Endothelial cell of umbilical vein (primary cell): ENCODE data around the gene SNCAIP. TPM values are rescaled to one million over a fixed set of nuclear protein-coding genes. Genes with fewer than 3 reads are reported as not detected.

Experiments used
- BruUV-seq: library from RNA; stranded (reverse); fragments of 400-500 nt; replicated peaks from 2 replicates; lab custom pipeline; 2021; lab: Mats Ljungman, UMichigan
- CTCF ChIA-PET: fragments of 300-600, 350-600 bp; sonication (Branson Sonifier 250); formaldehyde crosslinking; loops from one replicate; lab custom pipeline; 2021; ENCODE audit warnings: antibody characterized with exemption, inconsistent platforms; lab: Charles Lee
- POLR2A ChIA-PET: fragments of 300-600, 350-600 bp; sonication (Branson Sonifier 250); formaldehyde crosslinking; loops from one replicate; lab custom pipeline; 2021; ENCODE audit warnings: antibody characterized with exemption, inconsistent platforms; lab: Charles Lee
- DNase-seq: peaks from one replicate; pipeline ENCODE4 v3.0.0-alpha.2; 2011; ENCODE audit warnings: low read depth, low spot score
- FAIRE-seq: peaks from 2 replicates; lab custom pipeline; 2011; peaks lifted over from hg19 to GRCh38; lab: Jason Lieb, UNC
- H2AFZ ChIP-seq: 2 replicates; pipeline ENCODE4 v1.6.0; 2012; ENCODE audit warnings: low read depth, low read length, control low read depth, inconsistent platforms
- H3K27ac ChIP-seq: 2 replicates; pipeline ENCODE4 v1.5.1; 2011; ENCODE audit warnings: low read depth, mild to moderate bottlenecking, control low read depth, low read length, moderate library complexity; ENCODE audit not compliant: insufficient read depth
- H3K27me3 ChIP-seq, 2 experiments: 2 replicates each; pipeline versions ENCODE4 v1.6.0 to v1.6.1; 2011; ENCODE audit warnings: low read length in 2 of 2, mixed read lengths in 1 of 2; ENCODE audit not compliant: control insufficient read depth in 2 of 2, insufficient read depth in 2 of 2
- H3K36me3 ChIP-seq, 2 experiments: 2 replicates in 1 of 2; 3 replicates in 1 of 2; pipeline ENCODE4 v1.5.1; 2011; ENCODE audit warnings: low read length in 2 of 2, mild to moderate bottlenecking in 1 of 2, moderate library complexity in 1 of 2; ENCODE audit not compliant: control insufficient read depth in 2 of 2, insufficient read depth in 2 of 2; ENCODE audit errors: extremely low read depth in 1 of 2
- H3K4me1 ChIP-seq: 3 replicates; pipeline ENCODE4 v1.5.1; 2011; ENCODE audit warnings: mild to moderate bottlenecking, low read length; ENCODE audit not compliant: control insufficient read depth, insufficient read depth; ENCODE audit errors: extremely low read depth
- H3K4me2 ChIP-seq: 2 replicates; pipeline ENCODE4 v1.6.1; 2011; ENCODE audit warnings: low read length, control low read depth, mixed read lengths; ENCODE audit not compliant: insufficient read depth
- H3K4me3 ChIP-seq, 3 experiments: fragments of 200-600 bp in 1 of 3; sonication (generic), shearing (Covaris generic) in 1 of 3; replicated peaks in 1 of 3; 2 replicates each; pipeline ENCODE4 v1.5.1; 2011 to 2016; ENCODE audit warnings: control low read depth in 3 of 3, low read length in 3 of 3, mild to moderate bottlenecking in 2 of 3, inconsistent platforms in 1 of 3, low read depth in 1 of 3, moderate library complexity in 1 of 3; ENCODE audit not compliant: insufficient read depth in 1 of 3
- H3K79me2 ChIP-seq: 2 replicates; pipeline ENCODE4 v1.6.0; 2012; ENCODE audit warnings: low read length, inconsistent platforms; ENCODE audit not compliant: control insufficient read depth, insufficient read depth
- H3K9ac ChIP-seq: replicated peaks from 2 replicates; pipeline ENCODE3; 2011; ENCODE audit warnings: low read length, control low read depth; ENCODE audit not compliant: insufficient read depth; ENCODE audit errors: extremely low read depth
- H3K9me1 ChIP-seq: replicated peaks from 3 replicates; pipeline ENCODE4 v1.6.0; 2011; ENCODE audit warnings: mild to moderate bottlenecking, low read length; ENCODE audit not compliant: control insufficient read depth, insufficient read depth; ENCODE audit errors: extremely low read depth
- H3K9me3 ChIP-seq: replicated peaks from 2 replicates; pipeline ENCODE4 v1.5.1; 2012; ENCODE audit warnings: low read length, inconsistent platforms; ENCODE audit not compliant: control insufficient read depth, insufficient read depth
- H4K20me1 ChIP-seq: replicated peaks from 2 replicates; pipeline ENCODE3; 2011; ENCODE audit warnings: mild to moderate bottlenecking, low read length; ENCODE audit not compliant: control insufficient read depth, insufficient read depth; ENCODE audit errors: extremely low read depth
- CTCF ChIP-seq, 2 donors: IDR thresholded peaks; 1 replicate in 1 of 2; 2 replicates in 1 of 2; pipeline ENCODE4 v1.5.1; 2011; ENCODE audit warnings: low read length in 2 of 2, mild to moderate bottlenecking in 2 of 2, moderate library complexity in 2 of 2, control low read depth in 1 of 2, inconsistent platforms in 1 of 2, low read depth in 1 of 2; ENCODE audit not compliant: insufficient read depth in 1 of 2; ENCODE audit errors: extremely low read depth in 1 of 2
- EZH2 ChIP-seq: IDR thresholded peaks from 2 replicates; pipeline ENCODE4 v1.6.1; 2012; ENCODE audit warnings: borderline replicate concordance, low read depth, mild to moderate bottlenecking, moderate library complexity, low read length, inconsistent platforms; ENCODE audit not compliant: severe bottlenecking
- FOS ChIP-seq: IDR thresholded peaks from 2 replicates; pipeline ENCODE4 v1.6.1; 2011; ENCODE audit warnings: mild to moderate bottlenecking, low read length, moderate library complexity, borderline replicate concordance; ENCODE audit not compliant: insufficient read depth
- GATA2 ChIP-seq: IDR thresholded peaks from 2 replicates; pipeline ENCODE4 v1.7.0; 2011; ENCODE audit warnings: low read depth, mild to moderate bottlenecking, moderate library complexity, mixed read lengths, low read length; ENCODE audit not compliant: insufficient read length, insufficient read depth
- JUN ChIP-seq: IDR thresholded peaks from 2 replicates; pipeline ENCODE4 v1.6.1; 2011; ENCODE audit warnings: borderline replicate concordance, low read depth; ENCODE audit not compliant: insufficient read length, insufficient read depth
- MYC ChIP-seq: IDR thresholded peaks from one replicate; pipeline ENCODE4 v1.6.1; 2011; ENCODE audit warnings: mild to moderate bottlenecking, low read depth, low read length
- POLR2A ChIP-seq: IDR thresholded peaks from 2 replicates; pipeline ENCODE4 v1.6.1; 2012; ENCODE audit warnings: low read depth, mild to moderate bottlenecking, control low read depth, low read length
- POLR2AphosphoS5 ChIP-seq: IDR thresholded peaks from 2 replicates; pipeline ENCODE4 v1.6.1; 2012; ENCODE audit warnings: low read depth, mild to moderate bottlenecking, control low read depth, low read length, moderate library complexity; ENCODE audit not compliant: insufficient read depth
- dilution Hi-C: fragments of 300-500 bp; cut with MboI; formaldehyde crosslinking; loops from one replicate; pipeline ENCODE4 v1.15.0; 2019; ENCODE audit warnings: low sequenced_read_pairs; ENCODE audit not compliant: extremely low pct_ligation_motif_present
- intact Hi-C: fragments of 100-400 bp; cut with micrococcal nuclease; formaldehyde crosslinking; loops from one replicate; pipeline ENCODE4 v1.10.0; 2022
- polyA plus RNA-seq, 4 experiments: library from polyadenylated mRNA; depleted of rRNA in 3 of 4; stranded (reverse) in 3 of 4; unstranded in 1 of 4; fragments of >200 nt; gene quantifications; 2 replicates each; pipeline versions ENCODE4 v1.2.1 to v1.2.3, GENCODE V29; 2011 to 2012; ENCODE audit warnings: missing spikeins in 1 of 4
- total RNA-seq: library from RNA; stranded (reverse); gene quantifications from 2 replicates; pipeline ENCODE4 v1.2.3, GENCODE V29; 2021
- TF ChIP-seq, protein P1 (sequence below): IDR thresholded peaks from 2 replicates; pipeline ENCODE4 v1.6.1; 2011; ENCODE audit not compliant: insufficient read depth, insufficient read length

The SNCAIP gene
- total and polyA plus RNA-seq, 2 donors (not counting 3 experiments of a cell fraction or from before 2014, with no cell fraction given) = 13.1 to 42.0 TPM

GRCh38 chr5:122392824-122393223 is 80.8 kb downstream of the SNCAIP start:
- Histone ChIP-seq H3K79me2 (no peaks in the 10 kb centered on the region), H3K4me1 (no peaks in the 10 kb centered on the region), H3K9me1 (no peaks in the 10 kb centered on the region), H3K36me3 (no peaks in the 10 kb centered on the region), H3K4me2 (no peak overlapping the region), H4K20me1 (no peaks in the 10 kb centered on the region), H2AFZ (no peak overlapping the region), H3K4me3 (no peak overlapping the region), H3K9me3 (no peaks in the 10 kb centered on the region), H3K27me3 (no peaks in the 10 kb centered on the region), H3K27ac (no peak overlapping the region), H3K9ac (no peak overlapping the region)
- dilution Hi-C loops (no loop called here), intact Hi-C loops (no loop called here)
- no TSS peak for BruUV-seq
- CTCF ChIA-PET = interaction anchor here (1.5 kb wide), 1 partner anchor 197 kb away, joined by 4 read pairs; no protein-coding TSS in a partner anchor
- no peak for FAIRE-seq
- no peak for DNase-seq
- POLR2A ChIA-PET = no interaction called here
- TF ChIP-seq EZH2 (no peak), MYC (no peak), POLR2A (no peak), POLR2AphosphoS5 (no peak)

DNA sequence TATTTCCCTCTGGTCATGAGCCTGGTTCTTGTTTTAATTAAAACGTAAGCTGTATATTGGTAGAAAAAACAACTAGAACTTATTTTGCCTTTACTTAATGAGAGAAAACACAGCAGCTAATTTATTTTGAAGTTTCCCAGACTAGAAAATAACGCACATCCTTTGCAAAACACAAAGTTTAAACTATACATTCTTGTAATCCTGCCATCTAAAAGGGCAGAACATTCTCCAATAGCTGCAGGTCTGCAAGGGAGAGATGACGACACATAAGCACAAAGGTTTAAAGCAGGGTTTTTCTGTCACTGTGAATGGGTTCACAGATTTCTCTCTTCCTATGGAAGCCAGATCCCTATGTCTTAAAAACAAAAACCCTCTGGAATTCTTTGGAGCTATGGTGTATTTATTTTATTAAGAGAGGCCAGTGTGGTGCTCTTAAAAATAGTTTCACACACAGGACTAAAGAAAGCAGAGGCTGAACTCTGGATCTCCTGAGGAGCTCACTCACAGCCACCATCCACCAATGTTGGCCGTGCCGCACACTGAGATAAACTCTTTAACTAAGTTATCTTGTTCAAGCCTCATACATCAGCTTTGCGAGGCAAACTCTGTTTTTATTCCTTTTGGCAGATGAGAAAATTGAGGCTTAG is 82.4 kb downstream of the SNCAIP start:
- Histone ChIP-seq H4K20me1 (no peaks in the 10 kb centered on the region), H3K9ac (no peak overlapping the region), H3K4me3 (no peak overlapping the region), H3K27me3 (no peaks in the 10 kb centered on the region), H3K4me1 (no peaks in the 10 kb centered on the region), H3K36me3 (no peaks in the 10 kb centered on the region), H3K79me2 (no peaks in the 10 kb centered on the region), H3K27ac (no peak overlapping the region), H3K4me2 (no peak overlapping the region), H2AFZ (no peak overlapping the region), H3K9me3 (no peaks in the 10 kb centered on the region), H3K9me1 (no peaks in the 10 kb centered on the region)
- no peak for DNase-seq
- FAIRE-seq = no peak
- no TSS peak for BruUV-seq
- intact Hi-C loops = no loop called here
- TF ChIP-seq, protein P1, sequence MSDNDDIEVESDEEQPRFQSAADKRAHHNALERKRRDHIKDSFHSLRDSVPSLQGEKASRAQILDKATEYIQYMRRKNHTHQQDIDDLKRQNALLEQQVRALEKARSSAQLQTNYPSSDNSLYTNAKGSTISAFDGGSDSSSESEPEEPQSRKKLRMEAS = no peak
- TF ChIP-seq POLR2A = no peak
- TF ChIP-seq CTCF (IDR thresholded peaks at IDR 0.05; ENCODE audit: extremely low read depth in 1 of 2, insufficient read depth in 1 of 2, low read depth in 1 of 2, low read length in 2 of 2) = no peak
- TF ChIP-seq EZH2 = no peak
- TF ChIP-seq MYC = no peak
- no peak for TF ChIP-seq GATA2
- no peak for TF ChIP-seq JUN
- no peak for TF ChIP-seq FOS
- no peak for TF ChIP-seq POLR2AphosphoS5
- CTCF ChIA-PET = interaction anchor here (1.0 to 1.2 kb wide), 2 partner anchors 21 to 23 kb away, joined by 3 to 4 read pairs; no protein-coding TSS in a partner anchor
- POLR2A ChIA-PET = no interaction called here
- dilution Hi-C loops = no loop called here
